Stimulated activated CD8-positive, alpha-beta memory T cell treated with anti-CD3 and anti-CD28 coated beads, Interleukin-7, amount 100 ng/mL, for 24 hours (primary cell): ENCODE results near the gene PRPS2.
A peak's percentile ranks its signal among the peaks of the same experiment; 100 is the strongest.

Experiments
- DNase-seq: peaks from one replicate; pipeline ENCODE4 v3.0.0-alpha.2; 2020; ENCODE audit warnings: low read depth

PRPS2 gene

DNA sequence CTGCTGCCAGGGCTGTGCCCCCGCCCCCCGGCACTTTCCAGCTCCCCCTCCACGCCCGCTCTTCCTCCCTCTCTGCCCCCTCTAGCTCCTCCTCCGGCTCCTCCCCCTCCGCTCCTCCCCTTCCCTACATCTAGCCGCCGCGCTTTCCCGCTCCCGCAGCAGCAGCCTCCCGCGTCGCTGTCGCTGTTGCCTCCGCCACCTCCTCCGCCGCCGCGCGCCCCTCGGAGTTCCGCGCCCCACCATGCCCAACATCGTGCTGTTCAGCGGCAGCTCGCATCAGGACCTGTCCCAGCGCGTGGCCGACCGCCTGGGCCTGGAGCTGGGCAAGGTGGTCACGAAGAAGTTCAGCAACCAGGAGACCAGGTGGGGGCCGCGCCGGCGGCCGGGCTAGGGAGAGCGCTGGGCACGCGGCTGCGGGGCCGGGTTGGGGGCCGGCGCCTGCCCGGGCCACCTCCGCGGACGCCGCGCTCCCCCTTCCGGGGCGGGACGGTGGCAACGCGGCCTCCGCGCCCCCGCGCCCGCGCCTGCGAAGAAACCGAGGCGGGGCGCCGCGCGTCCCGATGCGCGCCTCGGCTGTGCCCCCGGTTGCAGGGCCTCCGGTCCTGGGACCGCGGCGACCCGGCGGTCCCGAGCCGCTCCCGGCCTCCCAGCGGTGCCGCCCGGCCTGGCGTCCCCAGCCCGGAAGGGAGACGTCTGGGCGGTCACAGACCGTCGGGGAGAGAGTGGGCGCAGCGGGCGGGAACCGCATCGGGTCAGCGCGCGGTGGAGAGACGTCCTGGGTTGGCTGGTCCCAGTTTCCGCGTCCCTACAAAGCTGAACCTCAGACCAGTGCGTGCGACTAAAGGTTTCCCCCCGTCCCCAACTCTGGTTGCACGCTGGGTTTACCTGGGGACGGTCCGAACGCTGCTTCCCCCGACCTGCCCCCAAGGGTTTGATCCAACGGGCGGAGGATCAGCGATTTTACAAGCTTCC lies at the start of gene PRPS2:
Gene PRPS2, plus strand, starts transcription at position 156 of the 972 bp plus-strand sequence. Its CDS starts 86 bp downstream, at position 242.
- peak; percentile 46 for DNase-seq

DNA sequence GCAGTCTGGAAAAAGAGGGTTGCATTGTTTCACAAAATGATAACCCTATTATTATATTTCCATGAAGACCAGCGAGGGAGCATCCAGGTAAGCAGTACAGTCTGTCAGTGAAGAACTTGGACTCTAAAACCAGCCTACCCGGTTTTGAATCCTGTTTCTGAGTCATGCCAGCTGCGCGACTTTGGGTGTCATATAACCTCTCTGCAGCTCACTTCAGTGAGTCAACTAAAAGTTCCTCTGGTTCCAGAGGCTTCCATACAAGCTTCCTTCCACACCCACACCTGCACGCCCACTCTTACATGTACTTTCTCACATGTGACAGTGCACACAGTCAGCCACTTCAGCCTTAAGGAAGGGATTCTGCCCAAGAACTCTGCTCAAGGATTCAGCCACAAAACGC lies 49.8 kb upstream of the PRPS2 start:
- no peak for DNase-seq

DNA sequence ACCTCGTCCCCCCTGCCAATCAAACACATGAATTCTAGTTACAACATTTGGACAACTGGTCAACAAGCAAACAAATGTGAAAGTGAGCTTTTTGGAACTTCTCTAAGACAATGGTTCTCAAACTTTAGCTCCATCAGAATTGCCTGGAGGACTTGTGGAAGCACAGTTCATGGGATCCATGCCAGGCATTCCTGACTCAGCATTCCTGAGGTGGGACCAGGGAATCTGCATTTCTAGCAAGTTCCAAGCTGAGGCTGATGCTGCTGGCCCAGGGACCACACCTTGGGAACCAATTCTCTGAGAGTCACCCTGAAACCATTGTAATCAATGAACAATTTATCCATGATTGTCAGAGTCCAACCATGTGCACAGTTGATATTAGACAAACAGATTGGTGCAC lies 43.8 kb upstream of the PRPS2 start:
- DNase-seq = no peak

DNA sequence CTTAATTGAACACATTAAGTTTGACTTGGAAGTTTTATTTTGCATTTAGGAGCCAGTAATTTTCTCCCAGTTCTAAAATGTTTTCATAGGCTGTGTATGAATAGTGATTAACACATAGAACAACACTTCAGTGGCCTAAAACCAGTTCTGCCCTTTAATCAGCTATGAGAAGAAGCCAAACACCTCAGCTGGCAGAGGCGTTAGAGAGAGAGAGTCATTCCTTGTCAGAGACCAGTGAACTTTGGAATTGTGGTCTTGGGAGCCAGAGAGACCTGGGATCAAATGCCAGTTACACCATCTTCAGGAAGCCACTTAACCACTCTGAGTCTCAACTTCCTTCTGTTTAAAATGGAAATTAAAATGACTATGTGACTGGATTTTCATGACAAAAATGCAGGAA lies 39.3 kb upstream of the PRPS2 start:
- no peak for DNase-seq

DNA sequence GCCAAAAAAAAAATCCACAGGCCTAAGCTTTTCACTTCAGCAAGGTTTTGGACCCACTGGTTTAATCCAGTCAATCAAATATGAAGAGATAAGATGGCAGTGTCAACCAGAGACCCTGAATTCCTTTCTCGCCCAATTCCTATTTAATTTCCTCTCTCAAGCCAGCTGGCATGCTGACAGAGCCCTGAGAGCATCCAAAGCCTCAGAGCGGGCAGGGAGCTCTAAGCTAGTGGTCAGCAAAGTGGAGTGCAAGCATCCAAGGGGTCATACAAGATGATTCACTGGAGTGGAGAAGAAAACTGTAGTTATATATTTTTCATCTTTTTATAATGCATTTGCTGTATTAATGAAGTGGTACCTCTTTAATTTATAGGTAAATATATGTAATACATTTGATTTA lies 37.8 kb upstream of the PRPS2 start:
- DNase-seq = no peak

DNA sequence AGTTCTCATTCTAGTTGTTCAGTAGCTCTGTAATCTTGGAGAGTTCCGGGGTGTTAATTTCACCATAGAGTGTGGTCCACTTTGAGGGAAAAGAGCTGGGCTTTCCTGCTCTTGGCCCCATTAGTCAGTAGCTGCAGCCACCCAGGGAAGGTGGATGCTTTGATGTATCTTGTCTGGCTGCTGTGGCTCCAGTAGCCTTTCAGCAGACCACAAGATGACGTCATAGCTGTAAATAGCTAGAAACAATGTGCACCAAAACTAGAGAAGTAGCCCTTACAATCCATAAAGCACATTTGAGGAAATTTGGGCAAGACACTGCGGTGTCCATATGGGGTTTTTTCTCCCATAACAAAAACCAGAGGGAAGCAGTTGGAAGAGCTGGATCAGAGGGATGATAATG lies 32.9 kb upstream of the PRPS2 start:
- no peak for DNase-seq

DNA sequence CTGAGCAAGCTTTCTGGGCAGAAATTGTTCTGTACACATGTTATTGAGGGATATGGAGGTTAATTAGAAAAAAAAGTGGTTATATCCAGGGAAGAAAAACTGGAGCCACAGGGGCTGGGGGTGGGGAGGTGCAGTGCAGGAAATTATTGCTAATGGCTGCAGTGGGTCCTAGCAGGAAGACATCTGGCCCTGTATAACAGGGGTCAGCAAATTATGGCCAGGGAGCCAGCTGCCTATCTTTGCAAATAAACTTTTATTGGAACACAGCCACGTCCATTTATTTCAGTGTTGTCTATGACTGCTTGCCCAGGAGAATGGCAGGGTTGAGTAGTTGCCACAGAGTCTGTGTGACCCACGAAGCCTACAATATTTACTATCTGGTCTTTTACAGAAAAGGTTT lies 23.4 kb upstream of the PRPS2 start:
- DNase-seq = no peak

DNA sequence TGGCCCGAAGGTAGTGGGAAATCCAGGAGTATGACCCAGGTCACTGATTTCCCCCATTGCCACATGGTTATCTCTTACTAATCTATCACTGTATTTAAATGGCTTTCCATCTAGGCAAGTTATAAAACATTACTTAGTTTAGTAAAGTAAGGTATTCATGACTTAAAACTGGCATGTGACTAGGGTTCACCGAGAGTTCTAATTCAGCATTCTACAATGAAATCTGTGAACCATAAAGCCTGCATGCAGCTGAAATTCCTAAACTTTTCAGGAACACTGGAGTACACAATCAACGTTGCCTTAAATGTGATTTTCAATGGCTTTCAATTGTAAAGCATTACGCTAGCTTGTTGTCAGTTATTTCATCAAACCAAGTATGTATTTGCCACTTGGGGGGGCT lies 22.7 kb upstream of the PRPS2 start:
- DNase-seq = no peak

DNA sequence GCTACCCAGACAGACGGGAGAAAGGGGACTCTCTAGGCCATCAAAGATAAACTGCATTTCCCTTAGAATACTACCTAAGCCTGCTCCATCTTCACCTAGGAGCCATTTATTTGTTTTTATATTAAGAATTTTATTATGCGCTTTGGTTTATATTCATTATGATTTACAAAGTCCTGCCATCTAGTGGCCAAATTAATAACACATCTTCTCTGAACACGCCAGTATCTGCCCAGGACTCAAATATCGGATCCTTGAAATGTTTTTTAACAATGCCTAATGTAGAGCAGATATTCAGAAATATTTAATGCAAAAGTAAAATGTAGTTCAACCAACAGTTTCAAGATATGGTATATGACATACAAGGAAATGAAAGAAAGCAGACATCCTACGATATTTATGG lies 20.8 kb upstream of the PRPS2 start:
- DNase-seq = no peak

DNA sequence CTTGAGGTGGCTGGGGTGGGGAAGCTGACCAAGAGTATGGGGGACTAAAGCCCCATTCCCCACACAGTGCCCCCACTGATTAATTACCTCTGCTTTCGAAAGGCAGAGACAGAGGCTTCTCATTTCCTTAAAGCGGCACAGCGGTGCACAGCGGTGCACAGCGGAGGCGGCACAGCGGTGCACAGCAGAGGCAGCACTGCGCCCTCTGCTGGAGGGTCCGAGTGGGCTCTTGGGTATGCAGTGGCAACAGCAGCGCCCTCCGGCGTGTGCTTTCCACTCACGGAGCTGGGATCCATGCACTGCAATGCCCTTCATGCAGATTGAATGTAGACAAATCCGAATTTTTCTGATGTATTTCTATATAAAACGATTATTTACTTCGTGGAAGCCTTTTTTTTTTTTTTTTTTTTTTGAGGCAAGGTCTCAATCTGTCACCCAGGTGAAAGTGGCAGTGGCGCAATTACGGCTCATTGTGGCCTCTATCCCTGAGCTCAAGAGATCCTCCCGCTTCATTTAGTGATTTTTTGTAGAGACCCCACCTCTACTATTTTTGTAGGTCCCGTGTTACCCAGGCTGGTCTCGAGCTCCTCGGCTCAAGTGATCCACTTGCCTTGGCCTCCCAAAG lies 19.7 kb upstream of the PRPS2 start:
- DNase-seq = peak; percentile 28

DNA sequence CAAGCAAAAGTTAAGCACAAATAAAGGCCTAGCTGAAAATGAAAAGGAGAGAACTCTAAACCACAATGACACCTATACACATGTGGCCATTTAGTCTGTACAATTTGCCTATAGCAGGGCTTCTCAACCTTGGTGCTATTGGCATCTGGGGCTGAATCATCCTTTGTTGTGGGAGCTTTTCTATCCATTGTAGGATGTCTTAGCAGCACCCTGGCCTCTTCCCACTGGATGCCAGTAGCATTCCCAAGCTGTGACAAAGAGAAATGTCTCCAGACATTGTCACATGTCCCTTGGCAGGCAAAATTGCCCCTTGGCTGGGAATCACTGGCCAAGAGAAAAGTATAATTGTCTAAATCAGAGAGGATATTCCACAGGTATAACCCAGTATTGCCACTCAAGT lies 13.5 kb upstream of the PRPS2 start:
- DNase-seq = no peak

DNA sequence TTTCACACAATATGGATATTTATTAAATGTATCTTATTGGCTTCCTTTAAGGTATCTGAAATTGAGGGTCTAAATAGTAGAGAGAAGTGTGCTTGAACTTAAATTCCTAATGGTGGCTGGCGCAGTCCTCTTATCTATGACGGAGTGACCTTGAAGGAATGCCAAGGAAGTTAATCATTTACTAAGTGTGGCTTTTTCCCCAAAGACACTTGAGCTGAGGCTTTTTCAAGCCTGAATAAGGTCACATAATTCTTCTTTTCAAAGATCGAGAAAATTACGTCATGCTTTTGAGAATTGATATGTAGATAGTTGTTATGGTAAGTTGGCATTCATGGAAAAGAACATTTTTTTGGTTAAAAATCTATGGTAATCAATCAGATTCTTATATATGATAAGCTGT lies 11.7 kb upstream of the PRPS2 start:
- DNase-seq = no peak

DNA sequence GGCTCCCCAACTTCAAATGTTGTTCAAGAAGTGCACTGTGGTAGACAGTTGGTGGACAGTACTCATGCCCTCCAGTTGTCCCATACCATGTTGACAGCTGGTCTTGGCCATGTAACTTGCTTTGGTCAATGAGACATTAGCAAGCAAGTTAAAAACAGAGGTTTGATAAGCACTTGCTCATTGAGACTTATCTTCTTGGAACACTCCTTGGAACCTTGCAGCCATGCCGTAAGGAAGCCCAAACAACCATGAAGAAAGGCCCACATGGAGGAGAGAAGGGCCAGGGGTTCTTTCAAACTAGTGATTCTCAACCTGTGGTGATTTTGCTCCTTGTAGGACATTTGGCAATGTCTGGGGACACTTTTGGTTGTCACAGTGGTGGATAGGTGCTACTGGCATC lies 2.6 kb upstream of the PRPS2 start:
- no peak for DNase-seq

DNA sequence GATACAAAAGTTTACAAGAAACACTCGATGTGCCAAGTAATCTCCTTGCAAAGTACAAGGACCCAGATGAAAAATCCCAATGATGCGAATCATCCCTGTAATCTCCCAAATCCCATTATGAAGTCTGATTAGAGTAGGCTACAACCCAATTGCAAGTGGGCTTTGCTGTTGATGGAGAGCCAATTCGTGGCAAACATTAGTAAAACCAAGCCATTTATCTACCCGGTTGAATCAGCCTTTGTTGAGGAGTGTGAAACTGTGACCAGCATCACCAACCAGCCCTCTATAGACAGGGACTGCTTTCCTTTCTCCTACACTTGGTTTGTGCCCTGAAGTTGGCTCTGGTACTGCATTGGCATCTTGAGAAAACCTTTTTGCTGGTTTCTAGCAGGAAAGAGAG lies 1.2 kb upstream of the PRPS2 start:
- DNase-seq = no peak

DNA sequence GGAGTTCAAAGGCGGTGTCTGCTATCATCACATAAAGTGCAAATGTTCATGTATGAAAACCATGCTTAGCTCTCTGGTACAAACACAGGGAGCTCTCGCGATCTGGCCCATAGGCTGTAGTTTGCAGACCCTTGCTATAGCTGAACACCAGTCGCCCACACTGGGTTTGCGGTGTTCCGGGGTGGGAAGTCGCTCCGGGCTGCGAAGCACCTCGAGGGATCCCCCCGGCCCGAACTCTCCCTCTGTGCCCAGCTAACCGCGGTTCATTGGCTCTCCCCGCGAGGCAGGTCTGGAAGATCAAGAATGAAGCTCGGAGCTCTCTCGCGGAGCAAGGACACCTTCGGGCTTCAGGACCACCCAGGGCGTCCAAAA lies 341 bp upstream of the PRPS2 start:
- no peak for DNase-seq

DNA sequence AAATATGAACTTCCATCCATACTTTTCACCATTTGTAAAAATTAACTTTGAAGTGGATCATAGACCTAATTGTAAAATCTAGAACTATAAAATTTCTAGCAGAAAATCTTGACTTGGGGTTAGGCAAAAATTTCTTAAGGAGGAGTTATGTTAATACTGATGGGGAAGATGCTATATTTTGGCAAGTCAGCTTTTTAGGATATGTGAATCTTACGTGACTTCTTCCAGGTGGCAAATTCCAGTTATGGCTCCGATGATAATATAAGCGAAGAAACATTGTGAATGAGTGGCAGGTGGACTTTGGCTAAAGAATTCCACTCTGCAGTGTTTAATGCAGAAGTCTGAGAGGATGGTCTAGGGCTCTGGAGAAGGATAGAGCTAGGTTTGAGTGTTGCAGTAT lies 1.5 kb downstream of the PRPS2 start:
- DNase-seq = no peak

DNA sequence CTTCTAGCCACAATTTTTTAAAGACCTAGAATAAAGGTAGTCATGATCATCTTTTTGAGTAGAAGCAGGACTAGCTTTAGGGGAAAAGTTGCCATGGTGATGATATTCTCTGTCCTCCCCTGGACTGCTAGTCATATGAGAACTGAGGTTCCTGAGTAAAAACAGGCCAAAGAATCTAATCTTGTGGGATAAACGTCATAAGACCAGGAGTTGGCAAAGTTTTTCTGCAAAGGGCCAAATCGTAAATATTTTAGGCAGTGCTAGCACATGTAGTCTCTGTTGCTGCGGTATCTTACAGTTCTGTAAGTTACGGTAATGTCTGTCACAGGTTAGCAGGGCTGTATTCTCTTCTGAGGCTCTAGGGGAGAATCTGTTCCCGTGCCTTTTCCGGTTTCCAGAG lies 3.4 kb downstream of the PRPS2 start:
- DNase-seq = no peak

DNA sequence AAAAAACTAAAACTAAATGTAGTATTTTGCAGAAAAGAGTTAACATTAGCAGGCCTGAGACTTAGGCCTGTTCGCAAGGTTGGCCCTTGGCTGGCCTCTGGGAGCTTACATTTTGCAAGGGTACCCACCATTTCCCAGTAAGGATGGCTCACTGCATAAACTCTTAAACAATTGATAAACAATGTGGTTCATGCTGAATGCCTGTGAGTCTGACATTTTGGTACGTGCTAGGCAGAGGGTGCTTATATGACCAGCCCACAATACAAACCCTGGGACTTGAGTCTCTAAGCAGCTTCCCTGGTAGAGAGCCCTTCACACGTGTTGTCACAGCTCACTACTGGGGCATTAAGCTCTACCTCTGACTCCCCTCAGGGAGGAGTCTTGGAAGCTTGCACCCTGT lies 7.4 kb downstream of the PRPS2 start:
- DNase-seq = no peak

DNA sequence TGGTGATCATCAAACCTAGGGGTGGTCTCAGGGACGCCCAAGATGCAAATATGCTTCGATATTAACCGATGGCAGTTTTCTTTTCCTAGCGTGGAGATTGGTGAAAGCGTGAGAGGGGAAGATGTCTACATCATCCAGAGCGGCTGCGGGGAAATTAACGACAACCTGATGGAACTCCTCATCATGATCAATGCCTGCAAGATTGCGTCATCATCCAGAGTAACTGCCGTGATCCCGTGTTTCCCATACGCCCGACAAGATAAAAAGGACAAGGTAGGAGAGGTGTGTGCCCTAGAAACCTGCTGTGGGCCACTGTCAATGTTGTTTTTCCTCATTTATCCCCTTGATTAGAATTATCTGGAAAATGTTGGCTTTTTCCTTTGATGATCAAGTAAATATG lies 7.9 kb downstream of the PRPS2 start:
- no peak for DNase-seq

DNA sequence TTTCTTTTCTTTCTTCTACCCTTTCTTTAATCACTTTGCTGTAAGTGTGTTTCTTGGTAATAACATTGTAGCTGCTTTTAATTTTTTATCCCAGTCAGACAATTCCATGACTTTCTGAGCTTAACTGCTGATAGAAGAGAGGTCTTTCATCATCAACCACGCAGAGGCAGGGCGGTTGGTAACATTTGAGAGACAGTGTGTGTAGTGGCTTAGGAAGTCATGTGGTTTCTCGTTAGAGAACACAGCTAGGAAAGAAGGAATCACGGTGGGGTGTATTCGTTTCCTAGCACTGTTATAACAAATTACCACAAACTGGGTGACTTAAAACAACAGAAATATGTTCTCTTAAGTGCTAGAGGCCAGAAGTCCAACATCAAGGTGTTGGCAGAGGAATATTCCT lies 11.5 kb downstream of the PRPS2 start:
- no peak for DNase-seq

DNA sequence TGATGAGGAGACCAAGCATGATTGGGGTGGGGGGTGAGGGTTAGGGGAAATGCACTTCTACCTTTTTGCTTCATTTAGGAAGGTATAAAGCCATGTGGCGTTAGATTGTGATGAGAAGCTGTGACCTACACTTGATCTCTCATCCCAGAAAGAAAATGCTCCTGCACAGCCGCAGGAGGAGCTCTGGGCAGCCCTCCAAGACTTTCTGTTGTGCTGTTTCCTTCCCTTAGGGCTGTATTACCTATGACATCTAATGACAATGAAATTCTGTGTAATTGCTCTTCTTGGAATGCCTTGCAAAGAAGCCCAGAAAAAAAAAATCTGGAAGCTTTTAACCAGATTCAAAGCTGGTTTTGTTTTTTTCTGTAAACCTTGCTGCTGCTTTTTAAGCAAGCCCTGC lies 13.4 kb downstream of the PRPS2 start:
- DNase-seq = no peak

DNA sequence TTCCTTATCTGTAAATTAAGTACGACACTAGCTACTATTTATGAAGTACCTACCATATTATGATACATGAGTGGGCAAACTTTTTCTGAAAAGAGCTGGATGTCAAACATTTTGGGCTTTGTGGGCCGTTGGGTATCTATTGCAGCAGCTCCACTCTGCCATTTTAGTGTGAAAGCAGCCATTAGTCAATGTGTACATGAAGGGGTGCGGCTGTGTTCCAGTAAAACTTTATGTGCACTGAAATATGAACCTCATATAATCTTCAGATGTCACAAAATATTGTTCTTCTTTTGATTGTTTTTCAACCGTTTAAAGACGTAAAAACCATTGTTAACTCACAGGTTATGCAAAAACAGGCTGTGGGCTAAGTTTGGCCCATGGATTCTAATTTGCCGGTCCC lies 14.1 kb downstream of the PRPS2 start:
- no peak for DNase-seq

DNA sequence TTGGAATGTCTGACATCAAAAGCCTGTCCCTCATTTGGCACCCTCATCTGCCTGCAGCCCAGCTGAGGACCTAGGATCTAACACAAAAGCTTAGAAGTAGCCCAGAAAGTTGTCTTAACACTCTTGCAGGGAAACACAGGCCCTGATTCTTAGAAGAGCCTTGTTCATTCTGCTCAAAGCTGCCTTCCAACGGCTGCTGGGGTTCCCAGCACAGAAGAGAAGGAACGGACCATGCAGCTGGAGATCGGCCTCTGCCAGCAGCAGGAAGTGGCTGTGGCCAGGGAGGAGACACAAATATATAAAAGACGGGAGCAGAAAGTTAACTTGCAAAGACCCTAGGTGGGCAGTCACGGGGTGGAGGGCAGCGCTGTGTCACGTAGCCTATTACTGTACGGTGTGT lies 20.4 kb downstream of the PRPS2 start:
- DNase-seq = no peak

DNA sequence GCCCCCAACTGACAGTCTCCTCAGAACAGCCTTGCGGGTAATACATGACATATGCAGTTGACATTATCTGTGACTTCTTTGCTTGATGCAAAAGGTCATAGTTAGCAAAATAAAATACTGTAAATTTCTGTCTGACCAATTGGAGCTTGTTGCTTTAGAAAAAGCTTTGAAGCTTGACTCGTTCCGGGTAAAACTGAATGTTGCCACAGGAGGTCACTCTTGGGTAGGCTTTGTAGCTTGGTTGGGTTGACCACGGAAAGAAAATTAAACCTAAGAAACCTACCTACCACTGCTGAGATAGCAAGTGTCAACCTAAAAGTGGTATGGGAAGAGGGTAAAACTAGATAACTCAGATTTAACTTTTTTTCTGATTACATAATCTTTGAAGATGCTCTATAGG lies 23.2 kb downstream of the PRPS2 start:
- no peak for DNase-seq
